HL-60/S4 treated with phorbol 12-myristate 13-acetate at 8.2 ng/mL for 4 days and 3 days (cell line): Measurements from ENCODE around the gene C18orf63.

Experiments
- in situ Hi-C: fragments of 300-500 bp; cut with MboI; formaldehyde crosslinking; loops from 2 replicates; pipeline ENCODE4 v1.15.0; 2022; ENCODE audit warnings: low sequenced_read_pairs

Gene C18orf63

DNA sequence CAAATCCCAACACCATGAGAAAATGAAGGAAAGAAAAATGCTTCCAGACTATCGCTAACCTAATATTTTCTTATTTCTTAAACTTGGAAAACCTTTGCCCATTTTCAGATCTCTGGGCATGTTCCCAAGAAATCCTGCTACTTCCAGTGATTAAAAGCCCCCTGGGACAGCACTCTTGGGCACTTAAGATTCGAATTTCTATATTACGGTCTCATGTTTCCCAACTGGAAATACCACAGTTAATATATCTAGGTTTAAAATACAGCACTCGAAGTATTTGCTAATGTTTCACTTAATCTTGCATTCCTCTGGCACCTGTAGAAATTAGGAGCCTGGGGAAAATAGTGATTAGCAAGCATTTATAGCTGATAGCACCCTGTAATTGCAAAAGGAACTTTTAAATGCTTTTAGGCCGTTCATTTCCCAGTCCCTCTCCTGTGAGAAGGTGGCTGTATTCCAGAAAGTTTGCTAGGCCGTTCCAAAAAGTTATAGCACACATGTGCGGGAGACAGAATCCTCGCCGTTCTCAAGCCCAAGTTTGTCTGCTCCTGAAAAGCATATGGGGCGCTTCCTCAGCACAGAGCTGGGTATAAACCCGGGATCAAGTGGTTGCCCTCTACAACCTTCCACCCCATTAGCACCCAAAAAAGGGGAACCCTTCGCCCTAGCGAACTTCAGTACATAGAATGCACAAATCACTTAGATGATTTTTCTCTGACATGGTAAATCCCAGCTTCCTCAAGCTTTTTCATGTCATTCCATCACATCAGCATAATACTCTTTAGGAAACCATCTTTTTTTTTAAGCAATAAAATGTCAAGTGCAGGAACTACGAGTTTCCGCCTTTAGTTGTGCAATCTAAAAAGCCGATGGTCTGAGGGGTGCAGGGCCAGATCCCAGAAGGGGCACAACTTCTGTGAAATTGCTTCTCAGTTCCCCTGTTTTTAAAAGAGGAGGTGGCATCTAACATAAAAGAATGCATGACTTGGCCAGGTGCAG, 80.8 kb downstream of the C18orf63 start:
- in situ Hi-C loops, result loop anchor here (25.0 kb wide), 1 partner anchor 109 kb away; the partner anchor contains the start of gene CYB5A

DNA sequence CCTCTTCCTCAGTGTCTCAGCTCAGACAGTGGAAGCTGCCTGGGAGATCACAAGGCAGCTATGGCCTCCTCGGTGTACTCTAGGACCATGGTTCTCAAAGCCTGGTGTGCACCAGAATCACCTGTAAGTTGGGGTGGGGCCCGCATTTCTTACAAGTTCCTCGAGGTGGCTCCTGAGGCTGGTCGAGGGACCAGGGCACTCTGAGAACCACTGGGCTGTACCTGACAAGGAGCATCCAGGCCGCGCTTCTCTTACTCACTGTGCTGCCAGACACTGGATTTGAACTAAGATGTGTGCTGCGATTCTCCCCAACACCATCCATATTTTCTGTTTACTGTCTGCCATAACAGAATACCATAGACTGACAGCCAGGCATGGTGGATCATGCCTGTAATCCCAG, 81.9 kb downstream of the C18orf63 start:
- in situ Hi-C loops, result loop anchor here (25.0 kb wide), 1 partner anchor 110 kb away; the partner anchor contains the start of gene CYB5A

DNA sequence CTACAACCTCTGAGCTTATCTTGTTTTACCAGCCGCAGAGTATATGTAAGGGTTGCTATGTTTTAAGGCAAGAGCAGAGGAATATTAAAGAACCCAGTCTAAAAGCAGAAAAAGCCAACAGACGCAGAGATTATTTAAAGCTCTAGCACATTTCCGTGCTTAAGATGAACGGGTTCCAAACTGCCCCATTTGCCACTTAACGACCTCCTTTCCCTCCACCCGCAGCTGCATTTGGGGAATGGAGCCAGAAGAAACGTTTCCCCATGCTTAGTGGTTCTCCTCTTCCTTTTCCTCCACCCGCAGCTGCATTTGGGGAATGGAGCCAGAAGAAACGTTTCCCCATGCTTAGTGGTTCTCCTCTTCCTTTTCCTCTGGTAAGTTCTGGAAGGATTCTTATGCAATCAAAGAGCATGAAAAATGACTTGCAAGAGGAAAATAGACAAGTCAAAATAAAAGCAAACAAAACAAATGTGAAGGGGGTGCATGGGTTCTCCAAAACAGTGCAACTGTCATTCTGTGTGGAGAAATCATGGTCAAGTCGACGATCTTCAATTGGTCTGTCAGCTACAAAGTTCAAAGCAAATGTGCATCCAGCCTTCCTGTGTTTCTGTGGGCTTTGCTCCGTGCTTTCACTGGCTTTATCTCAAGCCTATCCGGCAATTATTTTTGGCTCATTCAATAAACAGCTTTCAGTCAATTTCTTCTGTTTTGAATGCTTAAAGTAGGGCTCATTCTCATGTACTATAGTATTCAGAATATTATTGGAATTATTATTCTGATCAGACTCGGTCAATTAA, 83.7 kb downstream of the C18orf63 start:
- in situ Hi-C loops, result loop anchor here (25.0 kb wide), 1 partner anchor 112 kb away; the partner anchor contains the start of gene CYB5A

DNA sequence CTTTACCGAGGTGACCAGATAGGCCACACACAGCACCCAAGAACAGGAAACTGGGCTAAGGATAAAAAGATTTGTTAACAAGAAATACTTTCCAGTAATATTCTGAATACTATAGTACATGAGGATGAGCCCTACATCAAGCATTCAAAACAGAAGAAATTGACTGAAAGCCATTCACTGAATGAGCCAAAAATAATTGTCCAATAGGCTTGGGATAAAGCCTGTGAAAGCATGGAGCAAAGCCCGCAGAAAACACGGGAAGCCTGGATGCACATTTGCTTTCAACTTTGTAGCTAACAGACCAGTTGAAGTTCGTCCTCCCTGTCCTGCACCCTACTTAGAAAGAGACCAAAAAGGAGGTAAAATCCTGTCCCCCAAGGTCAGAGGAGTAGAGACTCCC, 85.2 kb downstream of the C18orf63 start:
- in situ Hi-C loops, result no loop called here

DNA sequence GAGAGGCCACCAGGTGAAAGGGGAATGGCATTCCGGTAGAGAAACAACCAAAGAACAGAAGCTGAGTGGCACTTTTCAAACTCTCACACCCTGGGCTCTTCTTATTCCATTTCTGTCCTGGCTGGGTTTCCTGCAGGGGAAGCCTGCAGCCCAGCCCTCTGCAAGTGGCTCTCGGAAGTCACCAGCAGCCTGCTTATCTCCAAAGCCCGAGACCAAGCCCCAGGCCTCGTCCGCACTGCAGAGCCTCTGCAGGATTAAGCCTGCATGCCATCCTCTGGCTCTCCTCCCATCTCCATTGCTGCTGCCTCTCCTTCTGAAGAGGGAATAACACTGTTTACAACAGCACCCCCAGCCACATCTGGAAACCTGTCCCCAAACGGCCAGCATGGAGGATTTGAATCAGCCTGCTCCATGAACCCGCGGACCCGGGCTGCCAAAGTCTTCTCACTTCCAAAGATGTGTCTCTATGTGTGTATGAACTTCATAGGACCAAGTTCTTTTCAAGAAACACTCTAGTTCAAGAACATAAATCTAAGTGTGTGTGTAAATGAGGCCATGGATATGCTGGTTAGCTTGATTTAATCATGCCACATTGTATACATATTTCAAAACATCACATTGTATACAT, 87.3 kb downstream of the C18orf63 start:
- in situ Hi-C loops, result no loop called here

DNA sequence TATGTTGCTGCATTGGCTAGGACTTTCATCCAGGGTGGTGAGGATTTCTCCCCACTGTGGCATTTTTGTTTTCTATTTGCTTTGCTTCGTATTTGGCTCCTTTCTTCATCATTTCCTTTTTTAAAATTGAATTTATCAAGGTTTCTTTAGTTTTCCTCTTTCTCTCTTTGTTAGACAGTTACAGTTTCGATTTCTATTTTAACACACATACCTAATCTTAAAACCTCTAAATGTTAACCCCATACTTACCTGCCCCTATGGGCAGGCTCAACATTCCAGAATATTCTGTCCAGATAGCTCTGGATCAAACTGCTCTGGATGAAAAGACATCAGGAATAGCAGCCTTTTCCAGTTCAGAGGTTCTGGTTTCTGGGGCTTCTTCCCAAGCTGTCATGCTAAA, 92.2 kb downstream of the C18orf63 start:
- in situ Hi-C loops, result no loop called here
